Measurements from ENCODE around the gene SLC25A51.

GRCh38 chr9:37906312-37907239, 2.6 kb upstream of the SLC25A51 start:
- TF ChIP-seq CTCF (IDR thresholded peaks at IDR 0.05), result no peak
- no peak for TF ChIP-seq POLR2AphosphoS5 (IDR thresholded peaks at IDR 0.05)

Measured in breast epithelium (tissue), 3 donors.